Left hindlimb (tissue), 1 donor: Measurements from ENCODE around the gene SPTA1.

ENCODE experiments used
- DNase-seq: peaks from one replicate; pipeline ENCODE4 v3.0.0-alpha.2; 2018

Gene SPTA1

DNA sequence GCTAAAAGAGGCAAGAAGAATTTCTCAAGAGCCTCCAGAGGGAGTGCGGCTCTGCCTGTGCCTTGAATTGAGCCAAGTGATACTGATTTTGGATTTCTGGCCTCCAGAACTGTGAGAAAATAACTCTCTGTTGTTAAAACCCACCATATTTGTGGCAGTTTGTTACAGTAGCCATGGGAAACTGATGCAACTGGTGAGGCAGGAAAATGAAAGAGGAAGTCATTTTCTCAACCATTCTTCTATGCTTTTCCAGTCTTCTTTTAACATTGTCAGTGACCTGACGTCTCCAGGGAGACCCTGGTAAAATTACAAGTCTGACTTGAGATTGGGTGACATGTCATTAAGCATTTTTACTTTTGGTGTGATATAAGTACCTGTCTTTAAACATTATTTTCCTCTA lies 121.9 kb downstream of the SPTA1 start:
- DNase-seq: no peak

DNA sequence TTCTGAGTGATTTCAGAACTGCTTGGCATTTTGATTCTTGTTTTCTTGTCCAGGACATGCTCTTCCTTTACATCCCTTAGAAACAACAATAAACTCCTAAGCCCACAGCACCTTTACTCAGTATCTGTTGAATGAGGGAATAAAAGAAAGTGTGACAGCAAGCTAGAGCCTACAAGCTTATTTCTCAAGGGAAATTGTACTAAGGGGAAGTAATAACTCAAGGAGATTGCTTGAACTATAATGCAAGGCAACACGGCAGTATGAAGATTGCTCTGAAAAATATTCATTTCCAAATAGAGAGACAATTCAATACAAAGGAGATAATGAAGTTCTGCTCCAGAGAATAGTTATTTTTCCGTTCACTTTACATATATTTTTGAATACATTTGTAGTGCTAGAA lies 122.7 kb downstream of the SPTA1 start:
- DNase-seq: no peak
